Psoas muscle (tissue), 8 donors: ENCODE results near the gene CTU1. TPM values are rescaled to one million over a fixed set of nuclear protein-coding genes. Genes with fewer than 3 reads are reported as not detected.

Experiments used
- ATAC-seq, 4 donors: fragments of 200-7000 bp; cut with Tn5 transposase; one replicate each; pipeline ENCODE4 v1.9.1; 2020; ENCODE audit warnings: moderate library complexity in 3 of 4, mild to moderate bottlenecking in 2 of 4
- DNase-seq, 2 donors: peaks; one replicate each; pipeline ENCODE4 v3.0.0-alpha.2; 2020
- H3K27ac ChIP-seq: fragments of 200-600 bp; one replicate; pipeline ENCODE4 v1.8.0; 2022
- H3K27me3 ChIP-seq, 3 donors: fragments of 200-600 bp in 1 of 3; one replicate each; pipeline versions ENCODE4 v1.6.1 to v1.8.0; 2013 to 2022; ENCODE audit warnings: low read length in 2 of 3, mild to moderate bottlenecking in 2 of 3, moderate library complexity in 1 of 3; ENCODE audit not compliant: insufficient read depth in 3 of 3
- H3K36me3 ChIP-seq, 2 donors: fragments of 200-600 bp in 1 of 2; one replicate each; pipeline versions ENCODE4 v1.6.1 to v1.8.0; 2013 to 2022; ENCODE audit warnings: low read depth in 1 of 2, mild to moderate bottlenecking in 1 of 2, moderate library complexity in 1 of 2; ENCODE audit not compliant: insufficient read depth in 1 of 2
- H3K4me1 ChIP-seq: fragments of 200-600 bp; one replicate; pipeline ENCODE4 v1.8.0; 2022
- H3K4me3 ChIP-seq: fragments of 200-600 bp; one replicate; pipeline ENCODE4 v1.8.0; 2022; ENCODE audit warnings: mild to moderate bottlenecking
- H3K9me3 ChIP-seq: fragments of 200-600 bp; one replicate; pipeline ENCODE4 v1.8.0; 2022
- CTCF ChIP-seq: fragments of 200-600 bp; IDR thresholded peaks from one replicate; pipeline ENCODE4 v1.8.0; 2022; ENCODE audit warnings: antibody characterized with exemption
- WGBS, 3 donors: extraction: QIAGEN DNeasy Blood & Tissue Kit; methylation state at CpG; one replicate each; pipeline versions ENCODE4 v1.1.6 to v1.1.7; 2013; 5-methylcytosine and 5-hydroxymethylcytosine counted together
- intact Hi-C, 2 donors: fragments of 100-400 bp; cut with DNase I; formaldehyde crosslinking; loops; one replicate each; pipeline versions ENCODE4 v1.11.0 to v1.14.2; 2022
- long read RNA-seq, 2 donors: library from polyadenylated mRNA; unstranded; transcript quantifications; one replicate each; pipeline ENCODE4 v2.0.0, GENCODE V29; 2021
- polyA plus RNA-seq, 3 donors: library from polyadenylated mRNA; stranded (reverse); fragments of 200-250 nt; gene quantifications; one replicate each; pipeline ENCODE4 v1.2.3, GENCODE V29; 2013
- total RNA-seq, 4 donors: library from RNA; stranded (reverse); fragmentation: NEBNext Ultra II Directional in 2 of 4; extraction: Animal tissue kit (Norgen Biotek cat#: 25700) in 2 of 4; gene quantifications; one replicate each; pipeline versions ENCODE4 v1.2.1 to v1.2.4, GENCODE V29; 2021 to 2023
- donor health status: healthy with polysubstance abuse.
- donor health status: DM: no; HTN: no; CAD: no; lungs with moderate emphysema.
- donor health status: Bipolar disorder and iron deficiency.
- donor health status: healthy.
- donor health status: DM: yes; HTN: yes; CAD: no.
- donor health status: DM: no; HTN: no; CAD: no.
- donor health status: DM: no; HTN: no; CAD: no.
- donor health status: DM: yes; HTN: yes; CAD: no.

The CTU1 gene
- total RNA-seq (1 to 10 TPM; 4.9 to 9.1 (median 6.0) TPM), polyA plus RNA-seq (1 to 10 TPM; 1.4 to 7.5 (median 2.1) TPM)
- long read RNA-seq, donor 1, transcript CTU1-201 (3 exons, 2,087 nt), result major isoform, 34 of 36 reads
- long read RNA-seq, donor 1, partial matches to known transcripts, result 2 of 36 reads
- long read RNA-seq, donor 1, other reads (novel, unspliced or antisense), result 0 of 36 reads
- long read RNA-seq, donor 2, transcript CTU1-201 (3 exons, 2,087 nt), result major isoform, 54 of 57 reads
- long read RNA-seq, donor 2, partial matches to known transcripts, result 3 of 57 reads
- long read RNA-seq, donor 2, other reads (novel, unspliced or antisense), result 0 of 57 reads

GRCh38 chr19:51108066-51108804 is at the start of gene CTU1:
CTU1 (minus strand) TSS chr19:51108409; CDS start chr19:51104569, 3,840 bp downstream.
- intact Hi-C loops, result loop anchor here in 1 of 2 donors (10.0 kb wide), 1 partner anchor 293 kb away; no protein-coding TSS in a partner anchor
- ATAC-seq, result peak; percentile 99 to 100 (median 99)
- Histone ChIP-seq H3K4me1 (peaks cover 7% of the 10 kb centered on the region), H3K27me3 (peaks cover 0 to 5% (median 0%) of the 10 kb centered on the region in 3 donors), H3K36me3 (peaks cover 7 to 17% of the 10 kb centered on the region in 2 donors), H3K4me3 (peak within 1 kb of the TSS; percentile 85), H3K9me3 (no peaks in the 10 kb centered on the region), H3K27ac (peak within 1 kb of the TSS; percentile 75)
- no peak for TF ChIP-seq CTCF
- WGBS, 3 donors, result 0 to 1% (median 0%) methylated on average over 43 of the region's 43 CpGs
- peak; percentile 98 to 99 for DNase-seq

- no peaks in the 10 kb centered on the region for H3K9me3 ChIP-seq
- no peak for TF ChIP-seq CTCF
- H3K4me3 ChIP-seq, result no peak overlapping the region
- no peak overlapping the region for H3K27ac ChIP-seq
- no peaks in the 10 kb centered on the region for H3K27me3 ChIP-seq
- H3K36me3 ChIP-seq, result no peaks in the 10 kb centered on the region
- no peaks in the 10 kb centered on the region for H3K4me1 ChIP-seq
- ATAC-seq (no peak), DNase-seq (no peak)
- 33 to 49% (median 41%) methylated on average over 2 of the region's 2 CpGs for WGBS, 3 donors
- intact Hi-C loops, result no loop called here
These were observed 49.1 kb upstream of the CTU1 start for GRCh38 chr19:51157265-51157664.

- 45 to 57% (median 50%) methylated on average over 2 of the region's 2 CpGs for WGBS, 3 donors
- H3K27ac ChIP-seq, result no peak overlapping the region
- no peak for TF ChIP-seq CTCF
- no peak overlapping the region for H3K4me3 ChIP-seq
- intact Hi-C loops, result no loop called here
- H3K9me3 ChIP-seq, result no peaks in the 10 kb centered on the region
- no peaks in the 10 kb centered on the region for H3K27me3 ChIP-seq
- DNase-seq, result no peak
- no peaks in the 10 kb centered on the region for H3K4me1 ChIP-seq
- ATAC-seq, result no peak
- H3K36me3 ChIP-seq, result no peaks in the 10 kb centered on the region
These were observed 48.5 kb upstream of the CTU1 start for GRCh38 chr19:51156710-51157109.

- no peak overlapping the region for H3K27ac ChIP-seq
- 64 to 70% (median 65%) methylated on average over 3 of the region's 3 CpGs for WGBS, 3 donors
- intact Hi-C loops, result no loop called here
- H3K4me3 ChIP-seq, result no peak overlapping the region
- DNase-seq, result no peak
- TF ChIP-seq CTCF, result no peak
- H3K36me3 ChIP-seq, result no peaks in the 10 kb centered on the region
- H3K4me1 ChIP-seq, result no peaks in the 10 kb centered on the region
- no peak for ATAC-seq
- H3K27me3 ChIP-seq, result no peaks in the 10 kb centered on the region
- H3K9me3 ChIP-seq, result peaks cover 6% of the 10 kb centered on the region
These were observed 42.4 kb upstream of the CTU1 start for GRCh38 chr19:51150627-51151026.
